ENCODE results near the gene SKP1. TPM values are rescaled to one million over a fixed set of nuclear protein-coding genes. Genes with fewer than 3 reads are reported as not detected.

The SKP1 gene
- total and polyA plus RNA-seq, 12 donors: 65.2 to 675 (median 483) TPM

DNA sequence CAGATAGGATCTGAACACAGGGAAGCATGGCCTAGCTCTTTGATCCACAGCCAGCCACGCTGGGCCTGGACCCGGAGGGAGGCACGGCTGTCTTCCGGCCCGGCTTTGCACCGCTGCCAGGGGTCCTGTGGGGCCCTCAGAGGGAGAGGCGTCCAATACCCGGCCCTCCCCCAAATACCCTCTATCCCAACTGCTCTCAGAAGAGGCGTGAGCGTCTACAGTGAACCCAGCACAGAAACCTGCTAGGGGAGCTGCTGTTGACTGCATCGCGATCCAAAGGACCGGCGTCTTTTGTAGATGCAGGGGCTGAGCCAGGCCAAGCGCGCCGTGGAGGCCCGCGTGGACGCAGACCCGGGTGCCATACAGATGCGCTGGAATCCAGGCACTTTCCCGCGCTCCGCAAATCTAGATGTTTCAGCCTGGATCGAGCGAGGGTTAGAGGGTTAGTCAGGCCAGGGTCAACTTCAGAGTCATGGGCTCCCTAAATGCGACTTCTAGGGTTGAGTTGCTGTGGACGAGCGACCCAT lies 63.3 kb downstream of the SKP1 start:
- ATAC-seq: peak in 2 of 8 donors; percentile 16 to 24

DNA sequence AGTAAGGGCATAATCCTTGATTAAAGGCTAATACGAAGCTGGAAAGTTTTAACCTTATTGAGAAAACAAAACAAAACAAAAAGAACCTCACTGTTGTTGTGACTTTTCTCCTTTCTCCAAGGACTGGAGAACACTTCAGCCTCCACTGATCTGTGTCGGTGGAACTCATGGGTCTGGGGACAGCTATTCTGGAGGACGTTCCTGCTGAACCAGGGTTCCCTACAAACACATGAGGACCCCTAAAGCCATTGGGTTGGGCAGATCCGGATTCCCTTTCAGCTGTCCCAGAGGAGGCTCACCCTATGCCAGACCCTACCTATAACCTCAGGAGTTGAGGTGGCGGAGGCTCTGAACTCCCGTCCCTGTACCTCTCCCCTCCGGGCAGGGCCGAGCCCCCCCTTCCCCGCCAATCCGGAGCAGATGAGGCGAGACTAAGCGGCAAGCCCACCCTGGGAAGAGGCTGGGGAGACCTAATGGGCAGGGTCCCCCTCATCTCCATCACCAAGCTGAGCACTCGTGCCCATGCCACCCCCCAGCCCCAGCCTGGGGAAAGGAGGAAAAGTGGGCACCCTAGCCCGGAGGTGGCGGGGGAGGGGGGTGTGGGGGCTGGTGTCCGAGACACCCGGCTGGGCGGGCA lies 63.9 kb downstream of the SKP1 start:
- ATAC-seq: no peak

More for the DNA sequence above, 63.3 kb downstream of the SKP1 start:
- peaks cover 0 to 45% (median 28%) of the 10 kb centered on the region in 7 donors for H3K27me3 ChIP-seq
- DNase-seq: no peak
- no peaks in the 10 kb centered on the region for H3K36me3 ChIP-seq
- peak overlapping the region; percentile 22 to 73 (median 56) for H3K4me3 ChIP-seq
- H3K9me3 ChIP-seq: no peaks in the 10 kb centered on the region
- H3K27ac ChIP-seq: no peak overlapping the region
- TF ChIP-seq, protein P1, sequence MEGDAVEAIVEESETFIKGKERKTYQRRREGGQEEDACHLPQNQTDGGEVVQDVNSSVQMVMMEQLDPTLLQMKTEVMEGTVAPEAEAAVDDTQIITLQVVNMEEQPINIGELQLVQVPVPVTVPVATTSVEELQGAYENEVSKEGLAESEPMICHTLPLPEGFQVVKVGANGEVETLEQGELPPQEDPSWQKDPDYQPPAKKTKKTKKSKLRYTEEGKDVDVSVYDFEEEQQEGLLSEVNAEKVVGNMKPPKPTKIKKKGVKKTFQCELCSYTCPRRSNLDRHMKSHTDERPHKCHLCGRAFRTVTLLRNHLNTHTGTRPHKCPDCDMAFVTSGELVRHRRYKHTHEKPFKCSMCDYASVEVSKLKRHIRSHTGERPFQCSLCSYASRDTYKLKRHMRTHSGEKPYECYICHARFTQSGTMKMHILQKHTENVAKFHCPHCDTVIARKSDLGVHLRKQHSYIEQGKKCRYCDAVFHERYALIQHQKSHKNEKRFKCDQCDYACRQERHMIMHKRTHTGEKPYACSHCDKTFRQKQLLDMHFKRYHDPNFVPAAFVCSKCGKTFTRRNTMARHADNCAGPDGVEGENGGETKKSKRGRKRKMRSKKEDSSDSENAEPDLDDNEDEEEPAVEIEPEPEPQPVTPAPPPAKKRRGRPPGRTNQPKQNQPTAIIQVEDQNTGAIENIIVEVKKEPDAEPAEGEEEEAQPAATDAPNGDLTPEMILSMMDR (IDR thresholded peaks at IDR 0.05): no peak
- H3K4me1 ChIP-seq: peaks cover 3 to 22% (median 14%) of the 10 kb centered on the region in 9 donors
- intact Hi-C loops (cut with DNase I): no loop called here
- WGBS, 2 donors: 8% methylated on average over 30 of the region's 30 CpGs

DNA sequence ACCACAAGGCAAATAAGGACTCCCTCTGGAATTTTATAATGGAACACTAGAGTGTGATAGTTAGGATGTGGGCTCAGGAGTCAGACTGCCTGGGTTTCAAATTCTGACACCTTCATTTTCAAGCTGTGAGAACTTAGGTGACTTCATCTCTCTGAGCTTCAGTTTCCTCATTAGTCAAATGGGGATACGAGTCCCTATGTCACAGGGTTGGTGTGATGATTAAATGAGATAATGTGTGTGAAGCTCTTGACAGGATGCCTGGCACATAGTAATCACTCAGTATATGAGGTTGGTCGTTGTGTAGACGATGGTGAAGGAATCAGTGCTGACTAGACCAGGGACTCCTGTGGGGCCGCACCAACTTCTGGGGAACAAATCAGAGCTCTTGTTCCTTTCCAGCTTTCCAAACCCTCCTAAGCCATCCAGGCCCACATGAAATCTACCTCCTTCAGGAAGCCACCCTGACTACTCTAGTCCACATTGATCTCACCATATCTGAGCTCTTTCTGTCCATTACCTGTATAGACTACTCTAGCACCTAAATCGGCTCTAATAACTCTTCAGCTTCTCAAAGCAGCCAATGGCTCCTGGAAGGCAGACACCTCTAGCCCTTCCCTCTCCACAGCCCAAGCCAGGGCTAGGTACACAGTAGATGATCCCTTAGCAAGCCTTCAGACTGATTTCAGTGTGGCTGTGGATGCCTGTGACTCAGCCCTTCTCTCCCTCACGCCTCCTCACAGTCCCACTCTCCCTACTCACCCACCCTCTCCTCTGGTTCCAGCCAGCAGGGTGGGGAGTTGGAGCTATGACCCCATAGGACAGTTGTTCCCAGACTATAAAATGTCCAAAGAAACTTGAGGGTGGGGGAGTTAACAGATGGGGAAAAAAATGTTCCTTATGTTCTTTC lies 64.8 kb downstream of the SKP1 start:
- H3K36me3 ChIP-seq: no peaks in the 10 kb centered on the region
- 88 to 91% methylated on average over 6 of the region's 6 CpGs for WGBS, 2 donors
- DNase-seq (no peak), ATAC-seq (no peak)
- H3K9me3 ChIP-seq: no peaks in the 10 kb centered on the region
- intact Hi-C loops (cut with DNase I): no loop called here
- no peak overlapping the region for H3K27ac ChIP-seq
- H3K4me3 ChIP-seq: no peak overlapping the region
- peaks cover 3 to 22% (median 14%) of the 10 kb centered on the region in 9 donors for H3K4me1 ChIP-seq
- TF ChIP-seq, protein P1 (IDR thresholded peaks at IDR 0.05): no peak
- H3K27me3 ChIP-seq: peaks cover 0 to 45% (median 28%) of the 10 kb centered on the region in 7 donors

More for the DNA sequence above, 63.9 kb downstream of the SKP1 start:
- Histone ChIP-seq H3K4me3 (peak overlapping the region in 3 of 10 donors; percentile 63 to 73 (median 66)), H3K36me3 (no peaks in the 10 kb centered on the region), H3K9me3 (no peaks in the 10 kb centered on the region), H3K4me1 (peaks cover 3 to 22% (median 14%) of the 10 kb centered on the region in 9 donors), H3K27ac (no peak overlapping the region), H3K27me3 (peaks cover 0 to 45% (median 28%) of the 10 kb centered on the region in 7 donors)
- DNase-seq: no peak
- TF ChIP-seq, protein P1 (IDR thresholded peaks at IDR 0.05): no peak
- 57 to 58% methylated on average over 18 of the region's 18 CpGs for WGBS, 2 donors
- intact Hi-C loops (cut with DNase I): no loop called here

DNA sequence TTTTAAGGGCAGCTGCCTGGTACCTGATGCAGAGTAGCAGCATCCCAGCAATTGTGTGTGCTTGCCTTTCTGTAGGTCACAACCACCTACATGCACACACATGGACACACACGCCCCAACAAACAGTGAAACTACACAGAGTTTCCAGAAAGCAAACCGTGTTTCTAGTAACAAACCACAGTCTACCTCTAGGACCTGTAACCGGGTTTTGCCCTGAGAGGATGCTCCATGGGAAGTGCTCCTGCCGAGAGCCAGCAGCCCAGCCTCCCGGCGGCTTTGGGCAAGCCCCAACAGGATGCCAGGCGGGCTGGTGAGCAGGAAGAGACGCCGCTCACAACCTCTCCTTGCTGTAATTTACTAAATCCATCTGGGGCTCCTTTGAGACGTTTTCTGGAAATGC lies 66.4 kb downstream of the SKP1 start:
- 65 to 74% methylated on average over 10 of the region's 10 CpGs for WGBS, 2 donors
- DNase-seq: no peak
- intact Hi-C loops (cut with DNase I): no loop called here
- Histone ChIP-seq H3K4me1 (peaks cover 3 to 20% (median 14%) of the 10 kb centered on the region in 9 donors), H3K4me3 (no peak overlapping the region), H3K27me3 (peaks cover 0 to 36% (median 28%) of the 10 kb centered on the region in 7 donors), H3K9me3 (no peaks in the 10 kb centered on the region), H3K36me3 (no peaks in the 10 kb centered on the region), H3K27ac (no peak overlapping the region)
- no peak for ATAC-seq
- TF ChIP-seq, protein P1 (IDR thresholded peaks at IDR 0.05): no peak
